ENCODE results near the gene ORC6.

- TF ChIP-seq, protein P1, sequence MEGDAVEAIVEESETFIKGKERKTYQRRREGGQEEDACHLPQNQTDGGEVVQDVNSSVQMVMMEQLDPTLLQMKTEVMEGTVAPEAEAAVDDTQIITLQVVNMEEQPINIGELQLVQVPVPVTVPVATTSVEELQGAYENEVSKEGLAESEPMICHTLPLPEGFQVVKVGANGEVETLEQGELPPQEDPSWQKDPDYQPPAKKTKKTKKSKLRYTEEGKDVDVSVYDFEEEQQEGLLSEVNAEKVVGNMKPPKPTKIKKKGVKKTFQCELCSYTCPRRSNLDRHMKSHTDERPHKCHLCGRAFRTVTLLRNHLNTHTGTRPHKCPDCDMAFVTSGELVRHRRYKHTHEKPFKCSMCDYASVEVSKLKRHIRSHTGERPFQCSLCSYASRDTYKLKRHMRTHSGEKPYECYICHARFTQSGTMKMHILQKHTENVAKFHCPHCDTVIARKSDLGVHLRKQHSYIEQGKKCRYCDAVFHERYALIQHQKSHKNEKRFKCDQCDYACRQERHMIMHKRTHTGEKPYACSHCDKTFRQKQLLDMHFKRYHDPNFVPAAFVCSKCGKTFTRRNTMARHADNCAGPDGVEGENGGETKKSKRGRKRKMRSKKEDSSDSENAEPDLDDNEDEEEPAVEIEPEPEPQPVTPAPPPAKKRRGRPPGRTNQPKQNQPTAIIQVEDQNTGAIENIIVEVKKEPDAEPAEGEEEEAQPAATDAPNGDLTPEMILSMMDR (IDR thresholded peaks at IDR 0.05), result no peak
- TF ChIP-seq POLR2A (IDR thresholded peaks at IDR 0.05), result no peak
Observed at GRCh38 chr16:46727630-46728029, 38.2 kb downstream of the ORC6 start.

Data from body of pancreas (tissue), 4 donors.